ENCODE measurements around the gene EYA4. TPM values are rescaled to one million over a fixed set of nuclear protein-coding genes. Genes with fewer than 3 reads are reported as not detected.

Gene EYA4
- 0.05 TPM in 1 of 2 replicates, not detected in the other for total RNA-seq (2014; rRNA removed; shearing (Covaris generic))

- H3K27ac ChIP-seq: no peak within 1 kb of the TSS
- H3K27me3 ChIP-seq (replicated peaks): peaks cover 49% of the 10 kb centered on the region
- peaks cover 14% of the 10 kb centered on the region for H3K4me1 ChIP-seq (replicated peaks)
- no peaks in the 10 kb centered on the region for H3K36me3 ChIP-seq
- peak in 1 of 2 experiments; percentile 10 for DNase-seq (ENCODE audit: low read depth in 1 of 2, low spot score in 2 of 2)
- peak within 1 kb of the TSS; percentile 28 for H3K4me3 ChIP-seq
- H3K9me3 ChIP-seq (replicated peaks): no peaks in the 10 kb centered on the region
These were observed at the start of gene EYA4 for GRCh38 chr6:133241086-133241900. TSS of gene EYA4 (plus strand) at chr6:133241357. CDS start at chr6:133274781, 33,424 bp downstream.

GRCh38 chr6:133193396-133193795 is 47.8 kb upstream of the EYA4 start:
- no peak for DNase-seq (ENCODE audit: low read depth in 1 of 2, low spot score in 2 of 2)

GRCh38 chr6:133198725-133199124 is 42.4 kb upstream of the EYA4 start:
- Histone ChIP-seq H3K27ac (no peak overlapping the region), H3K4me3 (no peak overlapping the region), H3K27me3 (replicated peaks) (no peaks in the 10 kb centered on the region), H3K36me3 (no peaks in the 10 kb centered on the region), H3K9me3 (replicated peaks) (no peaks in the 10 kb centered on the region), H3K4me1 (replicated peaks) (no peaks in the 10 kb centered on the region)
- no peak for DNase-seq (ENCODE audit: low read depth in 1 of 2, low spot score in 2 of 2)

More at GRCh38 chr6:133193396-133193795, 47.8 kb upstream of the EYA4 start:
- Histone ChIP-seq H3K4me1 (replicated peaks) (no peaks in the 10 kb centered on the region), H3K27me3 (replicated peaks) (no peaks in the 10 kb centered on the region), H3K4me3 (no peak overlapping the region), H3K36me3 (no peaks in the 10 kb centered on the region), H3K27ac (no peak overlapping the region), H3K9me3 (replicated peaks) (no peaks in the 10 kb centered on the region)

GRCh38 chr6:133201231-133201630 is 39.9 kb upstream of the EYA4 start:
- H3K4me1 ChIP-seq (replicated peaks): no peaks in the 10 kb centered on the region
- H3K4me3 ChIP-seq: no peak overlapping the region
- H3K36me3 ChIP-seq: no peaks in the 10 kb centered on the region
- no peaks in the 10 kb centered on the region for H3K9me3 ChIP-seq (replicated peaks)
- H3K27me3 ChIP-seq (replicated peaks): no peaks in the 10 kb centered on the region
- H3K27ac ChIP-seq: no peak overlapping the region
- DNase-seq (ENCODE audit: low read depth in 1 of 2, low spot score in 2 of 2): no peak

GRCh38 chr6:133202610-133203343 is 38.4 kb upstream of the EYA4 start:
- H3K27me3 ChIP-seq (replicated peaks): no peaks in the 10 kb centered on the region
- no peaks in the 10 kb centered on the region for H3K36me3 ChIP-seq
- H3K27ac ChIP-seq: no peak overlapping the region
- H3K4me3 ChIP-seq: no peak overlapping the region
- no peaks in the 10 kb centered on the region for H3K9me3 ChIP-seq (replicated peaks)
- H3K4me1 ChIP-seq (replicated peaks): no peaks in the 10 kb centered on the region
- DNase-seq (ENCODE audit: low read depth in 1 of 2, low spot score in 2 of 2): no peak

- no peaks in the 10 kb centered on the region for H3K4me1 ChIP-seq (replicated peaks)
- DNase-seq (ENCODE audit: low read depth in 1 of 2, low spot score in 2 of 2): no peak
- no peak overlapping the region for H3K27ac ChIP-seq
- no peak overlapping the region for H3K4me3 ChIP-seq
- H3K36me3 ChIP-seq: no peaks in the 10 kb centered on the region
- no peaks in the 10 kb centered on the region for H3K9me3 ChIP-seq (replicated peaks)
- no peaks in the 10 kb centered on the region for H3K27me3 ChIP-seq (replicated peaks)
These were observed 37.8 kb upstream of the EYA4 start for GRCh38 chr6:133203344-133203697.

- no peak for DNase-seq (ENCODE audit: low read depth in 1 of 2, low spot score in 2 of 2)
- Histone ChIP-seq H3K36me3 (no peaks in the 10 kb centered on the region), H3K4me1 (replicated peaks) (no peaks in the 10 kb centered on the region), H3K9me3 (replicated peaks) (no peaks in the 10 kb centered on the region), H3K4me3 (no peak overlapping the region), H3K27me3 (replicated peaks) (no peaks in the 10 kb centered on the region), H3K27ac (no peak overlapping the region)
These were observed 35.9 kb upstream of the EYA4 start for GRCh38 chr6:133205304-133205703.

- H3K27ac ChIP-seq: no peak overlapping the region
- H3K4me3 ChIP-seq: no peak overlapping the region
- H3K9me3 ChIP-seq (replicated peaks): no peaks in the 10 kb centered on the region
- no peaks in the 10 kb centered on the region for H3K27me3 ChIP-seq (replicated peaks)
- no peaks in the 10 kb centered on the region for H3K36me3 ChIP-seq
- no peaks in the 10 kb centered on the region for H3K4me1 ChIP-seq (replicated peaks)
- DNase-seq (ENCODE audit: low read depth in 1 of 2, low spot score in 2 of 2): no peak
These were observed 34.2 kb upstream of the EYA4 start for GRCh38 chr6:133206942-133207341.

- Histone ChIP-seq H3K27me3 (replicated peaks) (no peaks in the 10 kb centered on the region), H3K9me3 (replicated peaks) (no peaks in the 10 kb centered on the region), H3K27ac (no peak overlapping the region), H3K4me3 (no peak overlapping the region), H3K36me3 (no peaks in the 10 kb centered on the region), H3K4me1 (replicated peaks) (no peaks in the 10 kb centered on the region)
- no peak for DNase-seq (ENCODE audit: low read depth in 1 of 2, low spot score in 2 of 2)
These were observed 33.4 kb upstream of the EYA4 start for GRCh38 chr6:133207754-133208153.

- H3K36me3 ChIP-seq: no peaks in the 10 kb centered on the region
- no peak overlapping the region for H3K4me3 ChIP-seq
- no peaks in the 10 kb centered on the region for H3K9me3 ChIP-seq (replicated peaks)
- no peaks in the 10 kb centered on the region for H3K4me1 ChIP-seq (replicated peaks)
- DNase-seq (ENCODE audit: low read depth in 1 of 2, low spot score in 2 of 2): no peak
- H3K27me3 ChIP-seq (replicated peaks): no peaks in the 10 kb centered on the region
- no peak overlapping the region for H3K27ac ChIP-seq
These were observed 32.9 kb upstream of the EYA4 start for GRCh38 chr6:133208183-133208755.

GRCh38 chr6:133214267-133214666 is 26.9 kb upstream of the EYA4 start:
- Histone ChIP-seq H3K9me3 (replicated peaks) (no peaks in the 10 kb centered on the region), H3K4me3 (no peak overlapping the region), H3K27ac (no peak overlapping the region), H3K36me3 (no peaks in the 10 kb centered on the region), H3K4me1 (replicated peaks) (no peaks in the 10 kb centered on the region), H3K27me3 (replicated peaks) (no peaks in the 10 kb centered on the region)
- DNase-seq (ENCODE audit: low read depth in 1 of 2, low spot score in 2 of 2): no peak

- H3K9me3 ChIP-seq (replicated peaks): no peaks in the 10 kb centered on the region
- H3K4me3 ChIP-seq: no peak overlapping the region
- no peaks in the 10 kb centered on the region for H3K36me3 ChIP-seq
- DNase-seq (ENCODE audit: low read depth in 1 of 2, low spot score in 2 of 2): no peak
- no peaks in the 10 kb centered on the region for H3K4me1 ChIP-seq (replicated peaks)
- no peak overlapping the region for H3K27ac ChIP-seq
- no peaks in the 10 kb centered on the region for H3K27me3 ChIP-seq (replicated peaks)
These were observed 22.3 kb upstream of the EYA4 start for GRCh38 chr6:133218852-133219251.

GRCh38 chr6:133223452-133224029 is 17.6 kb upstream of the EYA4 start:
- Histone ChIP-seq H3K9me3 (replicated peaks) (no peaks in the 10 kb centered on the region), H3K4me3 (no peak overlapping the region), H3K36me3 (no peaks in the 10 kb centered on the region), H3K27ac (no peak overlapping the region), H3K27me3 (replicated peaks) (no peaks in the 10 kb centered on the region; the same call in 1 of the 2 replicates), H3K4me1 (replicated peaks) (no peaks in the 10 kb centered on the region)
- no peak for DNase-seq (ENCODE audit: low read depth in 1 of 2, low spot score in 2 of 2)

- Histone ChIP-seq H3K4me3 (no peak overlapping the region), H3K4me1 (replicated peaks) (no peaks in the 10 kb centered on the region), H3K9me3 (replicated peaks) (no peaks in the 10 kb centered on the region), H3K27me3 (replicated peaks) (no peaks in the 10 kb centered on the region; the same call in 1 of the 2 replicates), H3K27ac (no peak overlapping the region), H3K36me3 (no peaks in the 10 kb centered on the region)
- DNase-seq (ENCODE audit: low read depth in 1 of 2, low spot score in 2 of 2): no peak
These were observed 15.6 kb upstream of the EYA4 start for GRCh38 chr6:133225560-133225959.
